Hepatocyte (in vitro differentiated cells): ENCODE data around the gene F8. TPM values are rescaled to one million over a fixed set of nuclear protein-coding genes. Genes with fewer than 3 reads are reported as not detected.

Source experiments
- DNase-seq: peaks from one replicate; pipeline ENCODE4 v3.0.0-alpha.2; 2016; ENCODE audit warnings: low spot score
- H2AFZ ChIP-seq: fragments of 200-600 bp; sonication (generic); 2 replicates; pipeline ENCODE4 v1.6.0; 2016; ENCODE audit warnings: antibody characterized with exemption, mild to moderate bottlenecking
- H3K27ac ChIP-seq: fragments of 200-600 bp; sonication (generic); 2 replicates; pipeline ENCODE4 v1.5.1; 2016; ENCODE audit warnings: mild to moderate bottlenecking
- H3K27me3 ChIP-seq: fragments of 200-600 bp; sonication (generic); 2 replicates; pipeline ENCODE4 v1.6.1; 2016
- H3K36me3 ChIP-seq: fragments of 200-600 bp; sonication (generic); replicated peaks from 2 replicates; pipeline ENCODE4 v1.5.1; 2016; ENCODE audit warnings: low read depth; ENCODE audit not compliant: insufficient read depth
- H3K4me1 ChIP-seq: fragments of 200-600 bp; sonication (generic); 2 replicates; pipeline ENCODE4 v1.5.1; 2016; ENCODE audit warnings: mild to moderate bottlenecking, moderate library complexity; ENCODE audit not compliant: insufficient read depth
- H3K4me2 ChIP-seq: fragments of 200-600 bp; sonication (generic); 2 replicates; pipeline ENCODE4 v1.6.0; 2016
- H3K4me3 ChIP-seq: fragments of 200-600 bp; sonication (generic); 2 replicates; pipeline ENCODE4 v1.5.1; 2016; ENCODE audit warnings: mild to moderate bottlenecking
- H3K79me2 ChIP-seq: fragments of 200-600 bp; sonication (generic); 2 replicates; pipeline ENCODE4 v1.6.0; 2017; ENCODE audit warnings: mild to moderate bottlenecking
- H3K9me2 ChIP-seq: fragments of 200-600 bp; sonication (generic); replicated peaks from 2 replicates; pipeline ENCODE4 v1.6.0; 2017; ENCODE audit warnings: mild to moderate bottlenecking; ENCODE audit not compliant: insufficient read depth
- H3K9me3 ChIP-seq: fragments of 200-600 bp; sonication (generic); 2 replicates; pipeline ENCODE4 v1.5.1; 2016; ENCODE audit warnings: low read depth, mild to moderate bottlenecking
- H4K20me1 ChIP-seq: fragments of 200-600 bp; sonication (generic); 2 replicates; pipeline ENCODE4 v1.6.0; 2016; ENCODE audit warnings: mild to moderate bottlenecking; ENCODE audit not compliant: insufficient read depth, poor library complexity, severe bottlenecking
- EZH2 ChIP-seq: fragments of 200-600 bp; sonication (generic); IDR thresholded peaks from 2 replicates; pipeline ENCODE4 v1.6.1; 2016; ENCODE audit warnings: antibody characterized with exemption, mild to moderate bottlenecking, borderline replicate concordance
- EZH2phosphoT487 ChIP-seq: fragments of 200-600 bp; sonication (generic); IDR thresholded peaks from one replicate; pipeline ENCODE4 v1.6.1; 2018; ENCODE audit warnings: antibody characterized with exemption, mild to moderate bottlenecking, low read depth, moderate library complexity; ENCODE audit not compliant: unreplicated experiment, severe bottlenecking
- WGBS: methylation state at CpG from one replicate; pipeline ENCODE4 v1.1.6; 2016; ENCODE audit warnings: low lambda C conversion rate; ENCODE audit errors: missing lambda C conversion rate; 5-methylcytosine and 5-hydroxymethylcytosine counted together
- polyA plus RNA-seq: library from polyadenylated mRNA; unstranded; fragments of >200 nt; fragmentation: Nextera tagmentation; extraction: Ambion mirVana; gene quantifications from 2 replicates; pipeline ENCODE4 v1.2.1, GENCODE V29; 2016
- total RNA-seq: library from RNA; depleted of rRNA; stranded (reverse); fragments of >200 nt; gene quantifications from 2 replicates; pipeline ENCODE4 v1.2.3, GENCODE V29; 2014
- TF ChIP-seq, protein P1 (sequence below): fragments of 200-600 bp; sonication (generic); IDR thresholded peaks from 2 replicates; pipeline ENCODE4 v1.5.1; 2016; ENCODE audit warnings: antibody characterized with exemption, mild to moderate bottlenecking; ENCODE audit not compliant: poor library complexity

F8 gene
- total and polyA plus RNA-seq, 2 experiments from 2014 or later = 0.92 to 1.4 TPM

DNA sequence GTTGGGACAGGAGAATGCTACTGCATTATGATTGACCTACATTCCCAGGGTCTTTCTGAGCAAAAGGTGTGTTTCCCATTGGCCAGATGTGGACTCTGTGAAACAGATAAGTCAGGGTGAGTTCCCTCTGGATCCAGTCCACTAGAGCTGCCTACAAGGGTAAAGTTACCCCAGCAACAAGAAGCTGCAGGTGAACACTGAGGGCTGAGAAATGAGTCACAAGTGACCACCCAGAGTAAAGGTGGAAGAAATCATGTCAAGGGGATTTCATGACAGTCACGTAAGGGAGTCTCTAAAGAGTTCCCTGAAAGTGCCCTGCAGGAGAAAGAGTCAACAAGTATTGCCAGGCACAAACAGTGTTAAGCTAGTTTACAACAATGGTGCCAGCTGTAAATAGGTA, 120.1 kb downstream of the F8 start:
- Histone ChIP-seq H3K9me3 (no peaks in the 10 kb centered on the region), H3K27me3 (no peaks in the 10 kb centered on the region), H2AFZ (no peak overlapping the region), H4K20me1 (no peaks in the 10 kb centered on the region), H3K4me3 (no peak overlapping the region), H3K36me3 (no peaks in the 10 kb centered on the region), H3K79me2 (no peaks in the 10 kb centered on the region), H3K4me2 (no peak overlapping the region), H3K9me2 (no peaks in the 10 kb centered on the region), H3K4me1 (no peaks in the 10 kb centered on the region), H3K27ac (no peak overlapping the region)
- no peak for TF ChIP-seq EZH2phosphoT487
- no peak for TF ChIP-seq EZH2
- TF ChIP-seq, protein P1, sequence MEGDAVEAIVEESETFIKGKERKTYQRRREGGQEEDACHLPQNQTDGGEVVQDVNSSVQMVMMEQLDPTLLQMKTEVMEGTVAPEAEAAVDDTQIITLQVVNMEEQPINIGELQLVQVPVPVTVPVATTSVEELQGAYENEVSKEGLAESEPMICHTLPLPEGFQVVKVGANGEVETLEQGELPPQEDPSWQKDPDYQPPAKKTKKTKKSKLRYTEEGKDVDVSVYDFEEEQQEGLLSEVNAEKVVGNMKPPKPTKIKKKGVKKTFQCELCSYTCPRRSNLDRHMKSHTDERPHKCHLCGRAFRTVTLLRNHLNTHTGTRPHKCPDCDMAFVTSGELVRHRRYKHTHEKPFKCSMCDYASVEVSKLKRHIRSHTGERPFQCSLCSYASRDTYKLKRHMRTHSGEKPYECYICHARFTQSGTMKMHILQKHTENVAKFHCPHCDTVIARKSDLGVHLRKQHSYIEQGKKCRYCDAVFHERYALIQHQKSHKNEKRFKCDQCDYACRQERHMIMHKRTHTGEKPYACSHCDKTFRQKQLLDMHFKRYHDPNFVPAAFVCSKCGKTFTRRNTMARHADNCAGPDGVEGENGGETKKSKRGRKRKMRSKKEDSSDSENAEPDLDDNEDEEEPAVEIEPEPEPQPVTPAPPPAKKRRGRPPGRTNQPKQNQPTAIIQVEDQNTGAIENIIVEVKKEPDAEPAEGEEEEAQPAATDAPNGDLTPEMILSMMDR = no peak
- 63% methylated on average over 1 of the region's 1 CpG for WGBS
- DNase-seq = no peak

- no peaks in the 10 kb centered on the region for H3K9me3 ChIP-seq
- no peak overlapping the region for H3K4me3 ChIP-seq
- WGBS = 86% methylated on average over 8 of the region's 8 CpGs
- H3K4me2 ChIP-seq = no peak overlapping the region
- H4K20me1 ChIP-seq = no peaks in the 10 kb centered on the region
- no peak overlapping the region for H2AFZ ChIP-seq
- H3K27me3 ChIP-seq = no peaks in the 10 kb centered on the region
- no peak overlapping the region for H3K27ac ChIP-seq
- H3K36me3 ChIP-seq = no peaks in the 10 kb centered on the region
- no peaks in the 10 kb centered on the region for H3K4me1 ChIP-seq
- H3K79me2 ChIP-seq = no peaks in the 10 kb centered on the region
- no peaks in the 10 kb centered on the region for H3K9me2 ChIP-seq
- no peak for TF ChIP-seq EZH2
- no peak for TF ChIP-seq EZH2phosphoT487
- TF ChIP-seq, protein P1 = no peak
- no peak for DNase-seq
These were observed 122.2 kb downstream of the F8 start for GRCh38 chrX:154900323-154900722.

DNA sequence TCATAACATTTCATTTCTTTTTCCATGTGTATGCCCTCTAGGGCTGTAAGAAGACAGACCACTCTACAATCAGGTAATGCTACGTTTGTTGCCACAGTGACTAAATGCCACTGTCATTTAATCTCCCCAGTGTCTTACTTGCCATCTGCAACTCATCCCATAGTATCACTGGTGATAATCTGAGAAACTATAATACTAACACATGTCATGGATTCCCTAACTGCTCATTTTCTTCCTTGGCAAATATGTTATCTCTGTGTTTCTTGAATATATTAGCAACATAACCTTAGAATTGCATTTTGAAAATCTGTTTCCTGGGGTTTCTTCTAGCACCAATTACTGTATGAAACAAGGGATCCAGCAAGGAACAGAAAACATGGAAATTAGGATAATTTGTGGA, 130.2 kb downstream of the F8 start:
- no peaks in the 10 kb centered on the region for H3K9me2 ChIP-seq
- no peak overlapping the region for H3K4me2 ChIP-seq
- no peaks in the 10 kb centered on the region for H4K20me1 ChIP-seq
- H3K27ac ChIP-seq = no peak overlapping the region
- DNase-seq = no peak
- H3K9me3 ChIP-seq = no peaks in the 10 kb centered on the region
- no peaks in the 10 kb centered on the region for H3K36me3 ChIP-seq
- H3K4me3 ChIP-seq = no peak overlapping the region
- WGBS = 39% methylated on average over 1 of the region's 1 CpG
- no peaks in the 10 kb centered on the region for H3K79me2 ChIP-seq
- no peak overlapping the region for H2AFZ ChIP-seq
- TF ChIP-seq, protein P1 = no peak
- TF ChIP-seq EZH2phosphoT487 (no peak), EZH2 (no peak)
- H3K4me1 ChIP-seq = no peaks in the 10 kb centered on the region
- no peaks in the 10 kb centered on the region for H3K27me3 ChIP-seq
